HuH-7.5 (cell line): Measurements from ENCODE around the gene EHBP1.

Source experiments
- DNase-seq: peaks from one replicate; pipeline ENCODE4 v3.0.0; 2011; ENCODE audit warnings: low spot score

The EHBP1 gene

DNA sequence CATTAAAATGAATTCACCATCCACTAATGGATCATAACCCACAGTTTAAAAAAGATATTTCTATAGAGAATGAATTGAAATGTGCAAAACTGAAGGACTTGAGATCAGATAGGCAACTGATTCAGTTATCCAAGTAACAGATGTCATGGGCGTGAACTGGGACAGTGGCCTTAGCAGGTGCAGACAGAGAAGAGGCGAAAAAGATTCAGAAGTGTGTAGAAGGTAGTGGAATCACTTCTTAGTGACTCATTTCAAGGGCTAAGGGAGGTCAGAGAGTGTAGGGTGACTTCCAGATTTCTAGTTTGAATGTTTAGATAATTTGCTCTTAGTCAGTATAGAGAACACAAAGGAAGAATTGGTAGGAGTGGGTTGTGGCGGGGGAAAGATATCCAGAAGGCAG lies 79.7 kb downstream of the EHBP1 start:
- no peak for DNase-seq

DNA sequence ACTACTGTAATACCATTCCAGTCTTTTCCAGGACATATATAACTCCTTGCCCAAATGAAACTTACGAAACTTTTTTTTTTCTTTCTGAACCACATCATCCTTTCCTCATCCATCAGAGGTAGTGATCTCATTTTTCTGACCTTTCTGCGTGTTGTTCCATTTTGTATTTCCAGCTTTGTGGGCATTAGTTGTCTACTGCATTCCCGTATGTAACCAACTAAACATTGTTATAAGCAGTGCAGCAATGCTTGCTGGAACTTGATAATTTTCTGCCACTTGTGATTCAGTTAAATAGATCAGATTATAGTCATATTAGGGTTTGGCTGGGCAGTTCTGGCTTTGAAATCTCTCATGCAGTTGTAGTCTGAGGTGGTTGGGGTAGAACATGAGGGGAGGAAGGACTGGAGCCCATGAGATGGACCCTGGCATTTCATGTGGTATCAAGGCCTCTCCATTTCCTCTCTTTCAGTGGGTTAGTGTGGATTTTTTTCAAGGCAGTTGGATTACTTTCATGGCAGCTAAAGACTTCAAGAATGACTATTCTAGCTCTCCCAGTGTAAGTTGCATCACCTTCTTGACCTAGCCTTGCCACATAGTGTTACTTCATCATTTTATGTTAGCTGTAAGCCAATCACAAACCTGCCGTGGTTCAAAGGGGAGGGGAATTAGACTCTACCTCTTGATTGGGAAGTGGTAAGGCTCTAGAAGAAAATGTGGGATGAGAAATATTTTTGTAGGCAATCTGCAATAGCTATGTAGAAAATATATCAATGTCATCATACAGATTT lies 80.5 kb downstream of the EHBP1 start:
- DNase-seq: no peak

DNA sequence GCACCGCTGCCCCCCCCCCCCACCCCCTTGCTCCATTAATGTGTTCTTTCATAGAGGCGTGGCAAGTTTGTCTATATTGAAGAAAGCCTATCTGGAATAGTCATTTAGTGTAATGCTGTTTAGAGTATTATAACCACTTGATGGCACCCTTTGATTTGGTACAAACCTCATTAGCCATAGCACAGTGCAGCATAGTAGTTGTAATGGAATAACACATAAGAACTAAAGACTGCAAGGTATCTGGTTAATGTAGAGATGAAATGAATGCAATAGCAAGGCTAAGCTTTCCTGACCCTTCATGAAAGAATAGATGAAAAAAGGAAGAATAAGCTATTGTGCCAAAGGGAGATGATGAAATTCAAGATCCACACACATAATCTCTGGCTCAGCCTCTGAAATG lies 81.9 kb downstream of the EHBP1 start:
- DNase-seq: no peak

DNA sequence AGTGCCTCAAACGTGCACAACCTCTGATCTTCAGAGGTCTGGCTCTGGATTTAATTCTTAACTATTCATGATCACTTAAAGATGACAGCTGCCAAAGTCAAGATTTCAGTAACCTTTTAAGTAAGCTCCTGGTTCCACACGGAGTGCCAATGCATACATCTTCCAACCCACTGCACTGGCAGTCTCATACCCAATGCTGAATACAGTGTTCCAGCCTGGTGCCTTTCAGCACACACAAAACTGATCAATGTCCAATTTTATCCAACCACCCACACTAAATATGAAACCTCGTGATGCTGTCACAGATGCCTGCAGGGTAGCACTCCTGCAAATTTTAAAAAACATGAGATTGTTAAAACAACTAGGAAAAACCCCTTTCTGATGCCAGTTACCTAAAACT lies 84.0 kb downstream of the EHBP1 start:
- DNase-seq: no peak

DNA sequence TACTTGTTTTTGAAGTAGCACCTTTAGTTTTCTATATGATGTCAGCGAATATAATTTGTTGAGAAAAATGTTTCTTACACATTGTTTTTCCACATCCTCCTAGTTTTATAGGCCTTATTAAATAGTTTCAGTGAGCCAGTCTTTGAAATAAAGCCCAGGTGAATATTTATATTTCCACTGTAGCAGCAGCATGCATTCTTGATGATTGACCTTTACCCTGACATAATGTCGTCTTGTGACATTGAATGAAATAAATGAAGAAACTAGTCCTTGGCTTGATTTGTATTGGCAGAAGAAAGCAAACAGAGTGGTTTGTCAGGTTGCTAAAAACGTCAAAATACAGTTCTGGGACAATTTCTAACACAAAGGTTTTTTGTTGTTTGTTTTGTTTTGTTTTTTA lies 84.4 kb downstream of the EHBP1 start:
- no peak for DNase-seq

DNA sequence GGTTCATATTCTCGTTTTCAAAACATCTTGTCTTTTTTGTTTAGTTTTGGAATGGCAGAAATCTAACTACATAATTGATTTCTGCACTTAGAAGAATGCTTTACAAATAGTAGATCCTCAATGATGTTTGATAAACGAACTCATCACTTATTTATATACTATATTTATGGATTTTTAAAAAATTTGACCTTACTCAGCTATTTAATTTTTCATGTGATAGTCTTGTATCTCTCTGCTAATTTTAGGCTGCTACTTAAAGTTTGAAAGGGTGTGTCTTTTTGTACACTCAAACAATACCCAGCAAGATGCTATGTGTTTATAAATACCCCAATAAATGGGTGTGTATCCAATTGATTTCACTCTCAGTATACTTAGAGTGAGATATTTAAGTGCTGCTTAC lies 86.9 kb downstream of the EHBP1 start:
- no peak for DNase-seq

DNA sequence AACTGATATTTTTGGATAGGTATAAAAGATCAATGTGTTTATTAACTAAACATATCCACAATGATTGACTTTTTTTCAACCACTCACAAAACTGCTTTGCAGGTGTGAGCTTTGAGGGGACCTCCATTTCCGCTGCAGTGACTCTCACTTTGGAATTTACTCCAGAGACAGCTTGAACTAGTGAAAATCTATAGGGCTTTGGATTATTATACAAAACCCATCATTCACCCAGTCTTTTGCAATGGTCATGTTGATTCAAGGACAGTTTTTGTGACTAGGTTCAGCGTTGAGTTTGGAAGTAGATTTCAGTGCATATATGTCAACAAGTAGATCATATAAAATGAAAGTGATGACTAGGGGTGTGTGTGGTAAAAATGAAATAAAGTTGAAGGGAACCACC lies 87.7 kb downstream of the EHBP1 start:
- no peak for DNase-seq

DNA sequence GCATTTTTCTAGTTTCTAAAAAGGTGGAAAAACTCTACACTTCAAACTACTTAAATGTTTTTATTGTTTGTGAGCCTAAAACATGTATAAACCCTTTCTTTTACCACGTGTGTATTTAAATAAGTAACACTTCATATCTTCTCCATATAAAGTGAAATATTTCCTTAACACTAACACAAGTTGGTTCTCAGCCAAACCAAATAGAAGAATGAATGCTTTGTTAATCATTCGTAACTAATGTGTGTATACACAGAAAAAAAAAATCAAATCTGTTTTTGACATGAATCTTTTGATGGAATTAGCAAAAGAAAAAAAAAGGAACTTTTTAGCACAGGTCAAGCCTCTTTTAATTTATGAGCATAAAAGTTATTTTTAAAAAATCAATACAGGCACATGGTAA lies 89.3 kb downstream of the EHBP1 start:
- DNase-seq: no peak

DNA sequence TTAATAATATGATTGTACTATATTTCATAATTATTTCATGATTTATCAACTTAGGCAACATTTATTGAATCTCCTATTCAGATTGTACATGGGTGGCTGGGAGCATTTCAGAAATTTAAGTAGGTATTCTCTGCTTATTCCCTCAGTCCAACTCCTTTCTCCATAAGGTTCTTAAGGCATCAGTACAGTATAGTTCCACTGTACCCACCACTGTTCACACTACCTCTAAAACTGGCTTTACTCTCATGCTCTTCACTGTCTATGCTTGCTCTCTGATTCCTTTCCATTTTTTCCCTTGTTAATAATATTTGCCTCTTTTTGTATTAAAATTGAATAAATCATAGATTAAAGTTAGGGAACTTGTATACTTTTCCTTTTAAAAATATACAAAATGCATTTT lies 89.8 kb downstream of the EHBP1 start:
- DNase-seq: no peak

DNA sequence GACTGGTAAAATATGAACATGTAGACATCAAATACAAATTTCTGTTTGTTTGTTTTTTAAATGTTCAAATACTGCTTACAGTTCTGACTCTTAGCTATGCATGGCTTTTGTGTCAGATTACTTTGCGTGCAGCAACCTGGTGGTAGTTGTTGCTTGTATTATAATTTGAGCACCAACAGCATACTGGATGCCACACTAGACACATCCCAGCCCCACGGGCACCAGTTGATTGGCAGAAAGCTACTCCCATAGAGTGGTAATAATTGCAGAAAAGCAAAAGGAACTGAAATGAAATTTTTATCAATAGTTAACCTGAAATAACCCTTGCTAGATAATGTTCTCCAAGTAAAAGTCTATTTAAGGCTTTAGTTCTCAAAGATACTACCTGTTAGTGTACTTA lies 91.6 kb downstream of the EHBP1 start:
- no peak for DNase-seq

DNA sequence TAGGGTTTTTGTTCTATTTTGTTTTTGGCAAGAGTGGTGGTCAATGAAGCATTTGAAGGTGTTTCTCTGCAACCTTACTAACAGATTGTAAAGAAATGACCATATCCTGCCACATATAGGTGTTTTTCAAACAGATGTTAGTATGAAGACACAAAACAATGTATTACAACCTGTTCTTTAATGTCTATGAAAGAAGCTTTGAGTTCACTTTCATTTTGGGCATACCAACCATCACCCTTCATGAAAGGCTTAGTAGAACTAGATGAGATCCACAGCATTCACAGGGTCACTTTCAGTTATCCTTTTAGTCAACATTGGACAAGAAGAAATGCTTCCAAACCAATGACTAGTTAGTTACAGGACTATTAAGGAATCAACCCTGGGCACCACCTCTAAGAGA lies 95.1 kb downstream of the EHBP1 start:
- no peak for DNase-seq

DNA sequence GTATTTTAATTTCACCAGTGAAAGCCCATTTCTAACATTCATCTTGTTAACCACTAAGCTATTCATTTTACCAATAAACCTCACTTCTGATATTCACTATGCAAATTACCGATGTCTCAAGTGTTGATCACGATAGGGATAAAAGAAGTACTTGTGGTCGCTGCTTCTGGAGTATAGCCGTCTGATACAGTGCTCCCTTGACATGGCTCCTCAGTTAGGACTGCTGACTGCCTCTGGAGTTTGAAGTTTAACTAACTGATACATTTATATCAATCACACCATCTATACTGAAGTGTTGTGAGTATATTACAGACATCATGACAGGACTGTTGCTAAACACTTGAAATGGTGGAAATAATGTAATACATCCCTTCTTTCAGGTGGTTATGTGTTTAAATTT lies 95.6 kb downstream of the EHBP1 start:
- no peak for DNase-seq

DNA sequence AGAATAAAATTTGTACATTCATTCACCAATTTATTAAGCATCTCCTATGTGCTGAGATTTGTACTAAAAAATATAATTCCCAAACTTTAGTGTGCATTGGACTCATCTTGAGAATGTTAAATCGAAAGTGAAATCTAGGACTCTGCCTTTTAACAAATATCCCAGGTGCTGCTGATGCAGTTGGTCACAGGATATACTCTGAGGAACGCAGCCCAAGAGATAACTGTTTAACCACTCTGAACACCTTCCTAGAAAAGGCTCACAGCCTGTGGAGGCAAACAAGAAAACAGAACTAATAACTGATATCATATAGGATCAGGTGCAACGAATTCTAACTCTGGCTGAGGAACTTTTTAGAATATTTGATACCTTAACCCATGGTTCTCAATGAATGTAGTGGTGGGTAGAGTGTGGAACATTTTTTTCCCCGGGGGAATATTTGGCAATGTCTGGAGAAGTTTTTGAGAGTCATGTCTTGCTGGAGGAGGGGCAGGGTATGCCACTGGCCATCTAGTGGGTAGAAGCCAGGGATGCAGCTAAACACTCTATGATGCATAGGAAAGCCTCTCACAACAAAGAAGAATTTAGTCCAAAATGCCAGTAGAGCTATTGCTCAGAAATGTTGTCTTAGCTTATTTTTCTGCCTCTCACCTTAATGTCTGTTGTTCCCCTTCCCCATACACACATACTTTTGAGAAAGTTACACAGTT lies 96.5 kb downstream of the EHBP1 start:
- DNase-seq: no peak

DNA sequence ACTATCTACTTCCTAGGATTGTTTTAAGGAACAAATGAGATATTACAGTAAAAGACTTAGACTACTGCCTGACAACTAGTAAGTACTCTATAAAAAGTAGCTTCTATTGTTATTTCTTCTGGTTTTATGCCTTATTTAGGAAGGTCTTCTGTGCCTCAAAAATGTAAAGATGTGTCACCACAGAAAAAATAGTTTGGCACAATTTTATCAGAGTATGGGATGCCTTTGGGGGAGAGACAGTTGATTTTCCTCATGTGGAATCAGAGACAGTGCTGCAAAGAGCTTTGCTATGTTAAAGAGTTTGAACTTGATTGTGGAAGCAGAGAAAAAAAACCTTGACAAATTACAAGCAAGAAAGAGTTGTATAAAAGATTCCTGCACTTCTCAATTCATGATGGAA lies 98.4 kb downstream of the EHBP1 start:
- no peak for DNase-seq

DNA sequence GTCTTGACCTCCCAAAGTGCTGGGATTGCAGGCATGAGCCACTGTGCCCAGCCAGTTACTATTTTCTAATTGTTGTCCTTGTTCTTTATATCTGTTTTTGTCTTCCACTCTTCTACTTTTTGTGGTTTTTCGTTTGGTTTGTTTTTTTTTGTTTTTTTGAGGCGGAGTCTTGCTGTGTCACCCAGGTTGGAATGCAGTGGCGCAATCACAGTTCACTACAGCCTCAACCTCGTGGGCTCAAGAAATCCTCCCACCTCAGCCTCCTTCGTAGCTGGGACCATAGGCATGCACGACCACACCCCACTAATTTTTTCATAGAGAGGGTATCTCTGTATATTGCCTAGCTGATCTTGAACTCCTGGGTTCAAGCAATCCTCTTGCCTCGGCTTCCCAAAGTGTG lies 100.7 kb downstream of the EHBP1 start:
- no peak for DNase-seq

DNA sequence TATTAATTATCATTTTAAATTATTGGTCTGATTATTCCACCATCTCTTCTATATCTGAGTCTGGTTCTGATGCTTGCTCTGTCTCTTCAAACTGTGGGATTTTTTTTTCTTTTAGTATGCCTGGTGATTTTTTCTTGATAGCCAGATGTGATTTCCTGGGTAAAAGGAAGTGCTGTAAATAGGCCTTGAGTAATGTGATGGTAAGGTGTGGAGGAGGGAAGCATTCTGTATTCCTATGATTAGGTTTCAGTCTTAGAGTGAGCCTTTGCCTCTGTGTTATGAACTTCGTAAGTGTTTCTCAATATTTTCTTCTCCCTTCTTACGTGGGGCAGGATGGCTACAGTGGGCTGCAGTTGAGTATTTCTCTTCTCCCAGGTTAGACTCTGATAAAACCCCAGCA lies 103.0 kb downstream of the EHBP1 start:
- DNase-seq: no peak

DNA sequence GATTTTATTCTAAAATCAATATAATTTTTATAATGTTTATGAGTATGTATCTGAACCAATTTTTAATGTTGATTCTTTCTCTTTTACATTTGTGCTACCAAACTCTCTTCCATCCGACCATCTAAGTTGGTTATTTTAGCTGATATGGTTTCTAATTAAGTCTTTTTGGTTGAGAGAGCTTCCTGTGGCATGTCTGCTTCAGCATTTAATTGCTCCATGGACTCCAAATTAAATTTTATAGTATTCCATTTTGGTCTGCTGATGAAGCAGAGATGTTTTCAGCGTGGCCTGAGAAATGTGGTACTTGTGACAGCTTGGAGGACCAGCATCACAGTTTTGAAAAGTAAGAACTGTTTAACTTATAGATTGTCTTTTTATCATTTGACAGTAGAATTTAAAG lies 105.6 kb downstream of the EHBP1 start:
- DNase-seq: no peak

DNA sequence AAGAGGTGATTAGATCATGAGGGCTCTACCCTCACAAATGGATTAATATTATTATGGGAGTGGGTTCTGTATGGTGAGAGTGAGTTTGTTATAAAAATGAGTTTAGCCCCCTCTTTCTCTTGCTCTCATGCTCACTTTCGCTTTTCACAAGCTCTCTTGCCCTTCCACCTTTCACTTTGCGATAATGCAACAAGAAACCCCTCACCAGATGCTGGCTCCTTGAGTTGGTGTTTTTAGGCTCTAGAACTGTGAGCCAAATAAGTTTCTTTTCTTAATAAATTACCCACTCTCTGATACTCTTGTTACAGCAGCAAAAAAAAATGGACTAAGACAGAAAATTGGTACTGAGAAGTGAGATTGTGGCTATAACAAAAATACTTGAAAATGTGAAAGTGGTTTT lies 106.5 kb downstream of the EHBP1 start:
- no peak for DNase-seq

DNA sequence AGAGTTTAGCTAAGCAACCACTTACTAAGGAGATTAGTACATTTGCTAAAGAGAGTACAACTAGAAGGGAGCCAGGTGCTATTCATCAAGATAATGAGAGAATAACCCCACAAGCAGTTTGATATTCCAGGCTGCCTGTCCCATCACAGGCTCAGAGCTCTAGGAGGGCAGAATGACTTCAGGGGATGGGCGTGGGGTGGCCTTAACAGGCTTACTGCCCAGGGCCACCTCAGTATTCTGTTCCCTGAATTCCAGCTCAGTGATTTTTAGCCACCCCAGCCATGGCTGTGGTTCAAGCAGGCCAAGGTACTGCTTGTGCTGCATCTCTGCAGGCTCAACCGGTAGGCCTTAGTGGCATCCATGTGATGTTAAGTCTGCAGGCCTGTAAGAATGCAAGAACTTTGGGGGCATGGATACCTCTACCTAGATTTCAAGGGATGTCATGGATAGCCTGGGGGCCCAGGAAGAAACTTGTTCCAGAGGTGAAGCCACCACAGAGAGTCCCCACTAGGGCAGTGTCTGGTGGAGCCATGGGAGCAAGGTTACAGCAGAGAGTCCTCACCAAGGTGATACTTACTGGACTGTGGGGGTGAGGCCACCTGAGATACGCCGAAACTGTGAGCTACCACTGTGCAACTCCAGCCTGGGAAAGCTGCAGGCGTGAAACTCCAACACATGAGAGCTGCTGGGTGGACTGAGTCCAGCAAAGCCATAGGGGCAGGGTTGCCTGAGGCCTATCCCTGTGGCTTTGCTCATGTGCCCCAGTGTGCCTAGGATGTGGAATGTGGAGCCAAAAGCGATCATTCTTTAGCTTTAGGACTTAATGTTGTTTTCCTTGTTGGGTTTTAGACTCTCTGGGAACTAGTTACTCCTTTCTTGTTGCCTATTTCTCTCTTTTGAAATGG lies 107.7 kb downstream of the EHBP1 start:
- no peak for DNase-seq

DNA sequence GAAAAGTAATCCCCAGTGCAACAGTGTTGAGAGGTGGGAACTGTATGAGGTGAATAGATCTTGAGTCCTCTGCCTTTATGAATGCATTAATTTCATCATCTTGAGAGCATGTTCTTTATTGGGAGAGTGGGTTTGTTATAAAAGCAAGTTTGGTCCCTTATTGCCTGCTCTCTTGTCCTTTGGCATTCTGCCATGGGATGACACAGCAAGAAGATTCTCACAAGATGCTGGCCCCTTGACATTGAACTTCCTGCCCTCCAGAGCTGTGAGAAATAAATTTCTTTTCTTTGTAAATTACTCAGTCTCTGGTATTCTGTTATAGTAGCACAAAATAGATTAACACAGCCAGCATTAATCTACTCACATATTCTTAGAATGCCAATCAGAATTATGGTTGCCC lies 108.6 kb downstream of the EHBP1 start:
- DNase-seq: no peak

DNA sequence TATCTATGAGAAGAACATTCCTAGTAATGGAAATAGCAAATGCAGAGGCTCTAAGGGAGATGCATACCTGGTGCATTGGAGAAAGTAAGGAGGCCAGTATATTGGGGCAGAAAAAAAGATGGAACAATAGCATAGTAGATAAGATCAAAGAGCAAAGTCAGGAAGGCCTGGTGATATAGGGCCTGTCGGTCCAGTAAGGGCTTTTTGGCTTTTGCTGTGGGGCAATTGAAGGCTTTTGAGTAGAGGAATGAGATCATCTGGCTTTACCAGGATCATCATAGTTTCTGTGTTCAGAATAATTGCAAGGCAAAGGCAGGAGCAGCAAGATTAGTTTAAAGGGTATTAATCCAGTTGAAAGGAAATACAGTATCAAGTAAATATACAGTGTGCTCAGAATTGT lies 111.8 kb downstream of the EHBP1 start:
- DNase-seq: no peak

DNA sequence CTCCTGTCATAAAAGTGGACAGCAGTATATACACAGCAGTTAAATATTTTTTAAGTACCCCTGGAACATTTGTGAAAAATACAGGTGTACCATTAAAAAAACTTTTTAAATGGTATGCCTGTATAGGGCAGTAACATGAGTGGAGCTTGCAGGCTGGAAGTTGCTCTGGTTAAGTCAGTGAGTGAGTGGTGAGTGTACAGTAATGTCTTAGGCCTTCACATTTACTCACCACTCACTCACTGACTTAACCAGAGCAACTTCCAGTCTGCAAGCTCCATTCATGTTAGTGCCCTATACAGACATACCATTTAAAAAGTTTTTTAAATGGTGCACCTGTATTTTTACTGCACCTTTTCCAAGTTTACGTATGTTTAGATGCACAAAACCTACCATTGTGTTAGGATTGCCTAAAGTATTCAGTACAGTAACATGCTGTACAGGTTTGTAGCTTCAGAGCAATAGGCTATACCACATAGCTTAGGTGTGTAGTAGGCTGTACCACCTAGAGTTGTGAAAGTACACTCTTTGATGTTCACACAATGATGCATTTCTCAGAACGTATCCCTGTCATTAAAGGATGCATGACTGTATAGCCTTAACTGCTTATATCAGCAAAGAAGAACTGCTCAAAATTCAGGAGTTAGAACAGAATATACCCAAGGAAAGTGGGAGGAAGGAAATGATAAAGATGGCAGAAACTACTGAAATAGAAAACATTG lies 112.6 kb downstream of the EHBP1 start:
- DNase-seq: no peak
